ENCODE measurements around the gene IKZF3. TPM values are rescaled to one million over a fixed set of nuclear protein-coding genes. Genes with fewer than 3 reads are reported as not detected.

Gene IKZF3
- total and polyA plus RNA-seq, 2 donors from 2014 or later, result 0.09 to 10.2 TPM

DNA sequence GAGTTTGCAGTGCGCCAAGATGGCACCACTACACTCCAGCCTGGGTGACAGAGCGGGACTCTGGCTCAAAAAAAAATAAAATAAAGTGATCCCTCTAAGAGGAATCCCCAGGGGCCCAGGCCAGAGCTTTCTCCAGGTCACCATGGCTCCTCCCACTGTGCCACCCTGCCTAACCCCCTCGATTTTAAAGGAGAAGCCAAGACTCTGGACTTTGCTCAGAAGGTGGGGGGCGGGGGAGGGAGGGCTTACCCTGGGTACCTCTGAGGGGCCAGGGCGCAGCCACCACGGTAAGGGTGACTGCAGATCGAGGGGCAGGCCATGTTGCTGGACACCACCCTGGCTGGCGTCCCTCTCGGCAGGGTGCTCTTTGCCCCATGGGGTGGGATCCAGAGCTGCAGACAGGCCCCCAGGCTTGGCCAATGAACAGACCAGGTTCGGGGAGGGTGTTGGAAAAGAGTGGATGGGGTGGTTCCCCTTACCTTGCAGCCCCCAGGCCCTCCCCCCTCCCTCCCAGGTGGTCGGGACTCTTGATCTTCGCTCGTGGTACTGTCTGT is 126.8 kb downstream of the IKZF3 start:
- H3K4me3 ChIP-seq (ENCODE audit: low read length in 3 of 3), result peak overlapping the region; percentile 69 to 84 (median 77)
- FAIRE-seq (no peak), DNase-seq (peak in 2 of 5 donors; percentile 53 to 57)
- peak overlapping the region; percentile 94 to 96 for H3K27ac ChIP-seq (ENCODE audit: low read depth in 2 of 2, low read length in 2 of 2)
- H3K27me3 ChIP-seq (ENCODE audit: control insufficient read depth, insufficient read depth, low read length), result no peaks in the 10 kb centered on the region
- peaks cover 0 to 14% (median 7%) of the 10 kb centered on the region in 3 donors for H3K4me1 ChIP-seq (ENCODE audit: control insufficient read depth in 2 of 3, insufficient read depth in 2 of 3, low read depth in 1 of 3, low read length in 3 of 3)
- intact Hi-C loops (cut with DNase I), result no loop called here
- peaks cover 0 to 3% (median 0%) of the 10 kb centered on the region in 3 donors for H3K36me3 ChIP-seq (ENCODE audit: control insufficient read depth in 2 of 3, insufficient read depth in 3 of 3, low read length in 3 of 3)
- peak overlapping the region in 1 of 3 donors; percentile 90 for H3K9ac ChIP-seq (ENCODE audit: low read length in 3 of 3)
- no peaks in the 10 kb centered on the region for H3K9me3 ChIP-seq (ENCODE audit: control insufficient read depth in 2 of 3, insufficient read depth in 1 of 3, low read length in 3 of 3)
- TF ChIP-seq, protein P1, sequence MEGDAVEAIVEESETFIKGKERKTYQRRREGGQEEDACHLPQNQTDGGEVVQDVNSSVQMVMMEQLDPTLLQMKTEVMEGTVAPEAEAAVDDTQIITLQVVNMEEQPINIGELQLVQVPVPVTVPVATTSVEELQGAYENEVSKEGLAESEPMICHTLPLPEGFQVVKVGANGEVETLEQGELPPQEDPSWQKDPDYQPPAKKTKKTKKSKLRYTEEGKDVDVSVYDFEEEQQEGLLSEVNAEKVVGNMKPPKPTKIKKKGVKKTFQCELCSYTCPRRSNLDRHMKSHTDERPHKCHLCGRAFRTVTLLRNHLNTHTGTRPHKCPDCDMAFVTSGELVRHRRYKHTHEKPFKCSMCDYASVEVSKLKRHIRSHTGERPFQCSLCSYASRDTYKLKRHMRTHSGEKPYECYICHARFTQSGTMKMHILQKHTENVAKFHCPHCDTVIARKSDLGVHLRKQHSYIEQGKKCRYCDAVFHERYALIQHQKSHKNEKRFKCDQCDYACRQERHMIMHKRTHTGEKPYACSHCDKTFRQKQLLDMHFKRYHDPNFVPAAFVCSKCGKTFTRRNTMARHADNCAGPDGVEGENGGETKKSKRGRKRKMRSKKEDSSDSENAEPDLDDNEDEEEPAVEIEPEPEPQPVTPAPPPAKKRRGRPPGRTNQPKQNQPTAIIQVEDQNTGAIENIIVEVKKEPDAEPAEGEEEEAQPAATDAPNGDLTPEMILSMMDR (IDR thresholded peaks at IDR 0.05; ENCODE audit: borderline replicate concordance, extremely low read depth, insufficient read depth), result no peak

DNA sequence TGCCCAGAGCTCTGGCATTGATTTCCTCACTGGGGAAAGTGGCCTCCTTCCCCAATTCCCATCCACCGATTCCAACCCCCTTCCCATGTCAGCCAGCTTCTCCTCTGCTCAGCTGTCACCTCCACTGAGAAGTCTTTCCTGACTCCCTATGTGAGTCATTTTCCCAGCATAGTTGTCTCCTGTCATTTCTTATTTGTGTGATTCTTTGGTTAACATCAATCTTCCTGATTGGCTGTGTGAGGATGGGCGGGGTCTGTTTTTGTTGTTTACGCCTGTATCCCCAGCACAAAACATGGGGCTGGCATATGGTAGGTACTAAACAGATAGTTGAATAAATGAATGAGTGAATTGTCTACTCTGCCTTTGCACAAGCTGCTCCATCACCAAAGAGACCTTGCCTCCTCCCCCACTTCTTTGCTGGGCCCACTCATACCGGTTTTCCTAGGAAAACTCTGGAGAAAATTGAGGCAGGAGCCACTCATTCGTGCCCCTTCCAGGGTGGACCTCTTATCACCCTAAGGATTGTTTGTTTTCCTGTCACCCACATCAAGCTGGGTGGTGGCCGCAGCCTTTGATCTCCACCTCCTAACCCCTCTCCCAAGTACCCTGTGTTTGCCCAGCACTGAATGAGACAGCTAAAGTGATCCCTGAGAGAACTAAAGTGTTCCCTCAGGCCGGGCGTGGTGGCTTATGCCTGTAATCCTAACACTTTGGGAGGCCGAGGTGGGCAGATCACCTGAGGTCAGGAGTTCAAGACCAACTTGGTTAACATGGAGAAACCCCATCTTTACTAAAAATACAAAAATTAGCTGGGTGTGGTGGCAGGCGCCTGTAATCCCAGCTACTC is 127.6 kb downstream of the IKZF3 start:
- Histone ChIP-seq H3K36me3 (ENCODE audit: control insufficient read depth in 2 of 3, insufficient read depth in 3 of 3, low read length in 3 of 3) (no peaks in the 10 kb centered on the region), H3K9me3 (ENCODE audit: control insufficient read depth in 2 of 3, insufficient read depth in 1 of 3, low read length in 3 of 3) (no peaks in the 10 kb centered on the region), H3K4me1 (ENCODE audit: control insufficient read depth in 2 of 3, insufficient read depth in 2 of 3, low read depth in 1 of 3, low read length in 3 of 3) (peaks cover 0 to 14% (median 7%) of the 10 kb centered on the region in 3 donors), H3K4me3 (ENCODE audit: low read length in 3 of 3) (peak overlapping the region in 1 of 3 donors; percentile 17), H3K9ac (ENCODE audit: low read length in 3 of 3) (peak overlapping the region in 1 of 3 donors; percentile 40), H3K27me3 (ENCODE audit: control insufficient read depth, insufficient read depth, low read length) (no peaks in the 10 kb centered on the region), H3K27ac (ENCODE audit: low read depth in 2 of 2, low read length in 2 of 2) (peak overlapping the region; percentile 69 to 96)
- DNase-seq, result no peak
- FAIRE-seq, result no peak
- TF ChIP-seq, protein P1 (IDR thresholded peaks at IDR 0.05; ENCODE audit: borderline replicate concordance, extremely low read depth, insufficient read depth), result no peak
- intact Hi-C loops (cut with DNase I), result no loop called here

DNA sequence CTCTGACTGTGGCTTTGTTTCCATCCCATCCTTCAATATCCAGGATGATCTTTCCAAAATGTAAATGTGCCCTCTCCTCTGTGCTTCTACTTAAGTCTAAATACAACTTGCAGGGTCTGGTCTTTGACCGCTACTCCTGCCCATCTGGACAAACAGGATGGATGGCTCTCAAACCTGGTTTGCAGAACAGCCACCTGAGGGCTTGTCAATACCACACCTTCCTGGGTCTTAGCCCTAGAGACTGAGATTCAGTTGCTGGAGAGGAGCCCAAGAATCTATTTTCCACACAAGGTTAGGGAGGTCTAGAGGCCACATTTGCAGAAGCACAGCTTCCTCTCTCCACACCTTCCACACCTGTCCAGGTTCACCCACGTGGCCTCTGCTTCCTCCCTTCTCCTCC is 128.2 kb downstream of the IKZF3 start:
- Histone ChIP-seq H3K4me1 (ENCODE audit: control insufficient read depth in 2 of 3, insufficient read depth in 2 of 3, low read depth in 1 of 3, low read length in 3 of 3) (peaks cover 0 to 8% (median 7%) of the 10 kb centered on the region in 3 donors), H3K9me3 (ENCODE audit: control insufficient read depth in 2 of 3, insufficient read depth in 1 of 3, low read length in 3 of 3) (no peaks in the 10 kb centered on the region), H3K27me3 (ENCODE audit: control insufficient read depth, insufficient read depth, low read length) (no peaks in the 10 kb centered on the region), H3K9ac (ENCODE audit: low read length in 3 of 3) (no peak overlapping the region), H3K27ac (ENCODE audit: low read depth in 2 of 2, low read length in 2 of 2) (peak overlapping the region in 1 of 2 donors; percentile 96), H3K4me3 (ENCODE audit: low read length in 3 of 3) (peak overlapping the region in 1 of 3 donors; percentile 17), H3K36me3 (ENCODE audit: control insufficient read depth in 2 of 3, insufficient read depth in 3 of 3, low read length in 3 of 3) (no peaks in the 10 kb centered on the region)
- DNase-seq (no peak), FAIRE-seq (no peak)
- intact Hi-C loops (cut with DNase I), result no loop called here
- TF ChIP-seq, protein P1 (IDR thresholded peaks at IDR 0.05; ENCODE audit: borderline replicate concordance, extremely low read depth, insufficient read depth), result no peak

Measured in kidney (tissue), 14 donors.